Measurements from ENCODE around the gene EID1. TPM values are rescaled to one million over a fixed set of nuclear protein-coding genes. Genes with fewer than 3 reads are reported as not detected.

EID1 gene
- total RNA-seq, 1 donor from 2014 or later: 165 TPM

DNA sequence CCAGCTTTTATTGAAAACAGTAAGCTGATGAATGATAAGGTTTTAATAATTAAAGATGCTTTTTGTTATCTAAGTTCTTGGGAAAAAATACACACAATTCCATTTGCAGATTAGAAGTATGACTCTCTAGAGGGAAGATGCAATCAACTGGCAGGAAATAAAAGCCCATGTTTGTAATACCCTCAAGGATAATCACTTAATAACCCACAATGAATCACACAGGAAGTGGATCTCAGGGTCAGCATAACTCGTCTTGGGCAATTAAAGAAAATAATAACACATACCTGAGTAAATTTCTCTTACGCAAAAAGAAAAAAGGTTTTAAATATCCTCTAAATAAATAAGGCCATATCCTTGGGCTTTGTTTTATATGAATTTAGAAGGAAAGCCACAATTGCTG is 9.4 kb upstream of the EID1 start:
- TF ChIP-seq, protein P1, sequence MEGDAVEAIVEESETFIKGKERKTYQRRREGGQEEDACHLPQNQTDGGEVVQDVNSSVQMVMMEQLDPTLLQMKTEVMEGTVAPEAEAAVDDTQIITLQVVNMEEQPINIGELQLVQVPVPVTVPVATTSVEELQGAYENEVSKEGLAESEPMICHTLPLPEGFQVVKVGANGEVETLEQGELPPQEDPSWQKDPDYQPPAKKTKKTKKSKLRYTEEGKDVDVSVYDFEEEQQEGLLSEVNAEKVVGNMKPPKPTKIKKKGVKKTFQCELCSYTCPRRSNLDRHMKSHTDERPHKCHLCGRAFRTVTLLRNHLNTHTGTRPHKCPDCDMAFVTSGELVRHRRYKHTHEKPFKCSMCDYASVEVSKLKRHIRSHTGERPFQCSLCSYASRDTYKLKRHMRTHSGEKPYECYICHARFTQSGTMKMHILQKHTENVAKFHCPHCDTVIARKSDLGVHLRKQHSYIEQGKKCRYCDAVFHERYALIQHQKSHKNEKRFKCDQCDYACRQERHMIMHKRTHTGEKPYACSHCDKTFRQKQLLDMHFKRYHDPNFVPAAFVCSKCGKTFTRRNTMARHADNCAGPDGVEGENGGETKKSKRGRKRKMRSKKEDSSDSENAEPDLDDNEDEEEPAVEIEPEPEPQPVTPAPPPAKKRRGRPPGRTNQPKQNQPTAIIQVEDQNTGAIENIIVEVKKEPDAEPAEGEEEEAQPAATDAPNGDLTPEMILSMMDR (IDR thresholded peaks at IDR 0.05; ENCODE audit: insufficient read depth, low read depth, low read length): no peak
- no peak for TF ChIP-seq EZH2 (IDR thresholded peaks at IDR 0.05; ENCODE audit: insufficient read depth, low read length)
- Histone ChIP-seq H3K27ac (ENCODE audit: low read depth, low read length) (no peak overlapping the region), H3K9ac (ENCODE audit: low read length) (no peak overlapping the region), H4K20me1 (ENCODE audit: insufficient read depth, low read length) (no peaks in the 10 kb centered on the region), H3K4me2 (ENCODE audit: low read length) (peak overlapping the region; percentile 19), H3K27me3 (ENCODE audit: insufficient read depth, low read length) (no peaks in the 10 kb centered on the region), H2AFZ (ENCODE audit: low read depth, low read length) (no peak overlapping the region), H3K4me3 (ENCODE audit: insufficient read depth, low read depth, low read length) (no peak overlapping the region), H3K9me3 (ENCODE audit: insufficient read depth, low read depth, low read length) (no peaks in the 10 kb centered on the region), H3K36me3 (ENCODE audit: insufficient read depth, low read length) (no peaks in the 10 kb centered on the region), H3K4me1 (ENCODE audit: insufficient read depth, low read length) (peaks cover 28% of the 10 kb centered on the region), H3K79me2 (ENCODE audit: insufficient read depth, low read length) (no peaks in the 10 kb centered on the region)
- Mint-ChIP-seq H3K4me1 (ENCODE audit: low read depth, unreplicated experiment) (peaks cover 25% of the 10 kb centered on the region), H3K27ac (ENCODE audit: unreplicated experiment) (no peak overlapping the region), H3K36me3 (ENCODE audit: low read depth, unreplicated experiment) (no peaks in the 10 kb centered on the region), H3K27me3 (ENCODE audit: low read depth, unreplicated experiment) (no peaks in the 10 kb centered on the region), H3K9me3 (ENCODE audit: unreplicated experiment) (no peaks in the 10 kb centered on the region), H3K4me3 (ENCODE audit: unreplicated experiment) (no peak overlapping the region)
- DNase-seq (ENCODE audit: low read depth): peak; percentile 87
- peak; percentile 37 for FAIRE-seq

DNA sequence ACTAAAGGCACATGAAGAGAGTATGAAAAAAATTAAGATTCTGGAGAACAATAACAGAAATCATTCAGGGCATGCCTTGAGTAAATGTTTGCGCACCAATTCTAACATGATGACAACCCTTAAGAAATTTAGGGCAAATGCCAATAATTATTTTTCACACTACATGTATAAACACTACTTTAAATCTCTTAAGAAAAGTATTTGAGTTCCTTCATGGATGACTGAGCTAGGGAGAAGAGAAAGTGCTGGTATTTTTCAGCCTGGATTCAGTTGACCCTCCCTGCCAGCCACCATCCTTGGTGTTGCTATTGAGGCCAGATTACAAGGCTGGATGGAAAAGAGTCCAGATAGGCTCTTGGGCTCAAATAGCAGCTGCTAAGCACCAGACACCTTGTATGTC is 8.0 kb upstream of the EID1 start:
- Histone ChIP-seq H3K27me3 (ENCODE audit: insufficient read depth, low read length) (no peaks in the 10 kb centered on the region), H3K27ac (ENCODE audit: low read depth, low read length) (no peak overlapping the region), H3K4me1 (ENCODE audit: insufficient read depth, low read length) (peaks cover 28% of the 10 kb centered on the region), H2AFZ (ENCODE audit: low read depth, low read length) (no peak overlapping the region), H3K9ac (ENCODE audit: low read length) (no peak overlapping the region), H3K4me3 (ENCODE audit: insufficient read depth, low read depth, low read length) (no peak overlapping the region), H4K20me1 (ENCODE audit: insufficient read depth, low read length) (no peaks in the 10 kb centered on the region), H3K9me3 (ENCODE audit: insufficient read depth, low read depth, low read length) (no peaks in the 10 kb centered on the region), H3K79me2 (ENCODE audit: insufficient read depth, low read length) (no peaks in the 10 kb centered on the region), H3K36me3 (ENCODE audit: insufficient read depth, low read length) (no peaks in the 10 kb centered on the region), H3K4me2 (ENCODE audit: low read length) (no peak overlapping the region)
- Mint-ChIP-seq H3K27me3 (ENCODE audit: low read depth, unreplicated experiment) (no peaks in the 10 kb centered on the region), H3K4me1 (ENCODE audit: low read depth, unreplicated experiment) (peaks cover 25% of the 10 kb centered on the region), H3K27ac (ENCODE audit: unreplicated experiment) (no peak overlapping the region), H3K36me3 (ENCODE audit: low read depth, unreplicated experiment) (no peaks in the 10 kb centered on the region), H3K4me3 (ENCODE audit: unreplicated experiment) (no peak overlapping the region), H3K9me3 (ENCODE audit: unreplicated experiment) (no peaks in the 10 kb centered on the region)
- FAIRE-seq (no peak), DNase-seq (ENCODE audit: low read depth) (no peak)
- TF ChIP-seq EZH2 (IDR thresholded peaks at IDR 0.05; ENCODE audit: insufficient read depth, low read length): no peak
- TF ChIP-seq, protein P1 (IDR thresholded peaks at IDR 0.05; ENCODE audit: insufficient read depth, low read depth, low read length): no peak

DNA sequence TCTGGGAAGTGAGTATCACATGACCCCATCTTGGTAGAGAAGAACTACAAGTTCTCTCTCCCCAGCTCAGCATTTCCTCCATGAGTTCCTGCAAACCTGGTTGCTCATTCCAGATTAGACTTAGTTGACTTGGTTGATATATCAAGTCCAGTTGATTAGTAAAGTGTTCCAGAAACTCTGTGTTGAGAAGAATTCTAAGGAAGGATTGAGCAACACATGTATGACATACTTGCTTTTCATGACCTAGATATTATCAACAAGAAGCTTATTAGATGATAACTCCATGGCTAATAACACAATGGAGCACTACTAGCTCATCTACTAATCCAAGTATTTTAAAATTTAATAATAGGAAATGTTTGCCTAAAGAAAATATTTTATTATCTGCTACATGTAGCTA is 6.4 kb upstream of the EID1 start:
- no peaks in the 10 kb centered on the region for H3K9me3 Mint-ChIP-seq (ENCODE audit: unreplicated experiment)
- no peak for FAIRE-seq

More for the DNA sequence above, 6.4 kb upstream of the EID1 start:
- Mint-ChIP-seq H3K4me3 (ENCODE audit: unreplicated experiment) (no peak overlapping the region), H3K27ac (ENCODE audit: unreplicated experiment) (no peak overlapping the region), H3K27me3 (ENCODE audit: low read depth, unreplicated experiment) (no peaks in the 10 kb centered on the region), H3K4me1 (ENCODE audit: low read depth, unreplicated experiment) (peaks cover 19% of the 10 kb centered on the region), H3K36me3 (ENCODE audit: low read depth, unreplicated experiment) (no peaks in the 10 kb centered on the region)
- no peaks in the 10 kb centered on the region for H3K27me3 ChIP-seq (ENCODE audit: insufficient read depth, low read length)
- peaks cover 15% of the 10 kb centered on the region for H3K4me1 ChIP-seq (ENCODE audit: insufficient read depth, low read length)
- no peaks in the 10 kb centered on the region for H3K79me2 ChIP-seq (ENCODE audit: insufficient read depth, low read length)
- no peaks in the 10 kb centered on the region for H3K9me3 ChIP-seq (ENCODE audit: insufficient read depth, low read depth, low read length)
- H3K4me3 ChIP-seq (ENCODE audit: insufficient read depth, low read depth, low read length): no peak overlapping the region
- TF ChIP-seq EZH2 (IDR thresholded peaks at IDR 0.05; ENCODE audit: insufficient read depth, low read length): no peak
- TF ChIP-seq, protein P1 (IDR thresholded peaks at IDR 0.05; ENCODE audit: insufficient read depth, low read depth, low read length): no peak
- no peaks in the 10 kb centered on the region for H3K36me3 ChIP-seq (ENCODE audit: insufficient read depth, low read length)
- no peak for DNase-seq (ENCODE audit: low read depth)
- H3K9ac ChIP-seq (ENCODE audit: low read length): no peak overlapping the region
- H3K27ac ChIP-seq (ENCODE audit: low read depth, low read length): no peak overlapping the region
- no peak overlapping the region for H2AFZ ChIP-seq (ENCODE audit: low read depth, low read length)
- H3K4me2 ChIP-seq (ENCODE audit: low read length): no peak overlapping the region
- no peaks in the 10 kb centered on the region for H4K20me1 ChIP-seq (ENCODE audit: insufficient read depth, low read length)
